GM21786 (cell line): ENCODE data around the gene UBTF.

Experiments
- ATAC-seq: cut with Tn5 transposase; IDR thresholded peaks from one replicate; pipeline ENCODE4 v1.9.1; 2021; ENCODE audit not compliant: unreplicated experiment

UBTF gene

GRCh38 chr17:44198721-44199552, 20.5 kb downstream of the UBTF start:
- peak; percentile 7 for ATAC-seq

- no peak for ATAC-seq
Observed at GRCh38 chr17:44197980-44198720, 21.3 kb downstream of the UBTF start.

GRCh38 chr17:44197107-44197506, 22.4 kb downstream of the UBTF start:
- no peak for ATAC-seq

- no peak for ATAC-seq
Observed at GRCh38 chr17:44193326-44194084, 26.0 kb downstream of the UBTF start.

- ATAC-seq = no peak
Observed at GRCh38 chr17:44192750-44193149, 26.7 kb downstream of the UBTF start.

GRCh38 chr17:44191941-44192496, 27.5 kb downstream of the UBTF start:
- no peak for ATAC-seq

- no peak for ATAC-seq
Observed at GRCh38 chr17:44191369-44191768, 28.1 kb downstream of the UBTF start.

- ATAC-seq = no peak
Observed at GRCh38 chr17:44190481-44190880, 29.0 kb downstream of the UBTF start.

GRCh38 chr17:44188576-44189403, 30.7 kb downstream of the UBTF start:
- ATAC-seq = no peak

- ATAC-seq = peak; percentile 32
Observed at GRCh38 chr17:44187131-44187899, 32.2 kb downstream of the UBTF start.

GRCh38 chr17:44186307-44187130, 33.0 kb downstream of the UBTF start, which contains the start of gene TMUB2:
TSS of gene TMUB2 (plus strand) at chr17:44186972. CDS start at chr17:44187709, 737 bp downstream.
- ATAC-seq = peak; percentile 91

GRCh38 chr17:44184212-44184810, 35.2 kb downstream of the UBTF start:
- no peak for ATAC-seq

GRCh38 chr17:44183024-44183423, 36.5 kb downstream of the UBTF start:
- ATAC-seq = no peak

- no peak for ATAC-seq
Observed at GRCh38 chr17:44178133-44178532, 41.3 kb downstream of the UBTF start.

GRCh38 chr17:44177640-44178039, 41.8 kb downstream of the UBTF start:
- ATAC-seq = no peak

- no peak for ATAC-seq
Observed at GRCh38 chr17:44176671-44177501, 42.6 kb downstream of the UBTF start.

- ATAC-seq = no peak
Observed at GRCh38 chr17:44176257-44176656, 43.2 kb downstream of the UBTF start.
